LNCAP (cell line): ENCODE measurements around the gene RCBTB2.

ENCODE experiments used
- CTCF ChIP-seq: fragments of 450-650 bp; IDR thresholded peaks from 2 replicates; pipeline ENCODE4 v1.5.1; 2017; ENCODE audit warnings: mild to moderate bottlenecking

The RCBTB2 gene

GRCh38 chr13:48576448-48577010, 43.6 kb upstream of the RCBTB2 start:
- no peak for TF ChIP-seq CTCF

- no peak for TF ChIP-seq CTCF
These were observed 42.2 kb upstream of the RCBTB2 start for GRCh38 chr13:48575031-48575430.

- no peak for TF ChIP-seq CTCF
These were observed 41.3 kb upstream of the RCBTB2 start for GRCh38 chr13:48574041-48574796.

GRCh38 chr13:48573213-48574007, 40.5 kb upstream of the RCBTB2 start:
- TF ChIP-seq CTCF = no peak

- no peak for TF ChIP-seq CTCF
These were observed 38.4 kb upstream of the RCBTB2 start for GRCh38 chr13:48571126-48571913.

- TF ChIP-seq CTCF = no peak
These were observed 37.4 kb upstream of the RCBTB2 start for GRCh38 chr13:48570216-48570828.

GRCh38 chr13:48569104-48569666, 36.3 kb upstream of the RCBTB2 start:
- no peak for TF ChIP-seq CTCF
